ENCODE measurements around the gene ZNF580. TPM values are rescaled to one million over a fixed set of nuclear protein-coding genes. Genes with fewer than 3 reads are reported as not detected.

Gene ZNF580
- total and polyA plus RNA-seq, 2 of the 13 experiments (the other 11 are each of a cell fraction or from before 2014, with no cell fraction given), result 4.4 to 6.0 TPM

- no peak for TF ChIP-seq ZNF660 (CRISPR knock-in tag; IDR thresholded peaks at IDR 0.05; ENCODE audit: borderline replicate concordance, low read depth)
- peak; percentile 84 for TF ChIP-seq IRF2 (CRISPR knock-in tag; IDR thresholded peaks at IDR 0.05)
- no peak for TF ChIP-seq THYN1 (CRISPR knock-in tag; IDR thresholded peaks at IDR 0.05; ENCODE audit: borderline replicate concordance, low read depth)
- no peak for TF ChIP-seq ZBTB21 (CRISPR knock-in tag; IDR thresholded peaks at IDR 0.05)
- TF ChIP-seq ZNF414 (CRISPR knock-in tag; IDR thresholded peaks at IDR 0.05), result peak; percentile 86; the same call in 1 of the 2 replicates
- TF ChIP-seq NFIB (CRISPR knock-in tag; IDR thresholded peaks at IDR 0.05; ENCODE audit: borderline replicate concordance), result no peak
- TF ChIP-seq, protein P1, sequence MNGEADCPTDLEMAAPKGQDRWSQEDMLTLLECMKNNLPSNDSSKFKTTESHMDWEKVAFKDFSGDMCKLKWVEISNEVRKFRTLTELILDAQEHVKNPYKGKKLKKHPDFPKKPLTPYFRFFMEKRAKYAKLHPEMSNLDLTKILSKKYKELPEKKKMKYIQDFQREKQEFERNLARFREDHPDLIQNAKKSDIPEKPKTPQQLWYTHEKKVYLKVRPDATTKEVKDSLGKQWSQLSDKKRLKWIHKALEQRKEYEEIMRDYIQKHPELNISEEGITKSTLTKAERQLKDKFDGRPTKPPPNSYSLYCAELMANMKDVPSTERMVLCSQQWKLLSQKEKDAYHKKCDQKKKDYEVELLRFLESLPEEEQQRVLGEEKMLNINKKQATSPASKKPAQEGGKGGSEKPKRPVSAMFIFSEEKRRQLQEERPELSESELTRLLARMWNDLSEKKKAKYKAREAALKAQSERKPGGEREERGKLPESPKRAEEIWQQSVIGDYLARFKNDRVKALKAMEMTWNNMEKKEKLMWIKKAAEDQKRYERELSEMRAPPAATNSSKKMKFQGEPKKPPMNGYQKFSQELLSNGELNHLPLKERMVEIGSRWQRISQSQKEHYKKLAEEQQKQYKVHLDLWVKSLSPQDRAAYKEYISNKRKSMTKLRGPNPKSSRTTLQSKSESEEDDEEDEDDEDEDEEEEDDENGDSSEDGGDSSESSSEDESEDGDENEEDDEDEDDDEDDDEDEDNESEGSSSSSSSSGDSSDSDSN (CRISPR knock-in tag; IDR thresholded peaks at IDR 0.05), result peak; percentile 65
- TF ChIP-seq, protein P2, sequence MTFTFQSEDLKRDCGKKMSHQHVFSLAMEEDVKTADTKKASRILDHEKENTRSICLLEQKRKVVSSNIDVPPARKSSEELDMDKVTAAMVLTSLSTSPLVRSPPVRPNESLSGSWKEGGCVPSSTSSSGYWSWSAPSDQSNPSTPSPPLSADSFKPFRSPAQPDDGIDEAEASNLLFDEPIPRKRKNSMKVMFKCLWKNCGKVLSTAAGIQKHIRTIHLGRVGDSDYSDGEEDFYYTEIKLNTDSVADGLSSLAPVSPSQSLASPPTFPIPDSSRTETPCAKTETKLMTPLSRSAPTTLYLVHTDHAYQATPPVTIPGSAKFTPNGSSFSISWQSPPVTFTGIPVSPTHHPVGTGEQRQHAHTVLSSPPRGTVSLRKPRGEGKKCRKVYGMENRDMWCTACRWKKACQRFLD (CRISPR knock-in tag; IDR thresholded peaks at IDR 0.05; ENCODE audit: borderline replicate concordance), result no peak
- TF ChIP-seq AHDC1 (CRISPR knock-in tag; IDR thresholded peaks at IDR 0.05; ENCODE audit: borderline replicate concordance), result peak; percentile 56; the same call in 1 of the 2 replicates
- TF ChIP-seq TEF (CRISPR knock-in tag; IDR thresholded peaks at IDR 0.05), result 0 out of 2 replicates have a peak, but pooled peaks have one; percentile 25
- TF ChIP-seq MAZ (IDR thresholded peaks at IDR 0.05; ENCODE audit: borderline replicate concordance, low read depth, low read length), result peak; percentile 18; the same call in 1 of the 2 replicates
- no peak; the same call in 1 of the 2 replicates for TF ChIP-seq MAZ (CRISPR knock-in tag; IDR thresholded peaks at IDR 0.05; ENCODE audit: low read depth)
- TF ChIP-seq HNF4A (CRISPR knock-in tag; IDR thresholded peaks at IDR 0.05), result no peak
- peak; percentile 34; the same call in 1 of the 2 replicates for TF ChIP-seq ZKSCAN8 (CRISPR knock-in tag; IDR thresholded peaks at IDR 0.05; ENCODE audit: borderline replicate concordance)
- peak; percentile 69; the same call in 1 of the 2 replicates for TF ChIP-seq ELF3 (CRISPR knock-in tag; IDR thresholded peaks at IDR 0.05)
- no peak for TF ChIP-seq ZMAT3 (CRISPR knock-in tag; conservative IDR thresholded peaks at IDR 0.05)
- TF ChIP-seq ZNF160 (CRISPR knock-in tag; IDR thresholded peaks at IDR 0.05), result no peak; the same call in 1 of the 2 replicates
- TF ChIP-seq STAT5B (CRISPR knock-in tag; IDR thresholded peaks at IDR 0.05), result peak; percentile 45; the same call in 1 of the 2 replicates
Observed at GRCh38 chr19:55653651-55654322, 13.0 kb downstream of the ZNF580 start (continued).
